Endothelial cell (in vitro differentiated cells): ENCODE data around the gene HIVEP3. TPM values are rescaled to one million over a fixed set of nuclear protein-coding genes. Genes with fewer than 3 reads are reported as not detected.

Experiments
- DNase-seq: peaks from one replicate; pipeline ENCODE4 v3.0.0; 2021; ENCODE audit warnings: low spot score
- H3K27ac Mint-ChIP-seq: one replicate; pipeline ENCODE4 v1.8.0; 2021; ENCODE audit warnings: mixed read lengths, inconsistent platforms; ENCODE audit not compliant: unreplicated experiment
- H3K27me3 Mint-ChIP-seq: one replicate; pipeline ENCODE4 v1.8.0; 2021; ENCODE audit warnings: mild to moderate bottlenecking, moderate library complexity, mixed read lengths, inconsistent platforms; ENCODE audit not compliant: unreplicated experiment
- H3K36me3 Mint-ChIP-seq: one replicate; pipeline ENCODE4 v1.8.0; 2021; ENCODE audit warnings: mild to moderate bottlenecking, low read depth, mixed read lengths, inconsistent platforms; ENCODE audit not compliant: unreplicated experiment
- H3K4me1 Mint-ChIP-seq: one replicate; pipeline ENCODE4 v1.8.0; 2021; ENCODE audit warnings: mild to moderate bottlenecking, mixed read lengths, inconsistent platforms; ENCODE audit not compliant: unreplicated experiment
- H3K4me3 Mint-ChIP-seq: one replicate; pipeline ENCODE4 v1.8.0; 2021; ENCODE audit warnings: mild to moderate bottlenecking, mixed read lengths, inconsistent platforms; ENCODE audit not compliant: unreplicated experiment
- H3K9me3 Mint-ChIP-seq: one replicate; pipeline ENCODE4 v1.8.0; 2021; ENCODE audit warnings: mixed read lengths, inconsistent platforms; ENCODE audit not compliant: unreplicated experiment
- CTCF ChIP-seq: fragments of 200-600 bp; sonication (generic); IDR thresholded peaks from one replicate; pipeline ENCODE4 v1.5.0; 2021; ENCODE audit warnings: antibody characterized with exemption; ENCODE audit not compliant: unreplicated experiment
- total RNA-seq: library from RNA; stranded (reverse); fragmentation: NEBNext Ultra II Directional; extraction: Animal tissue kit (Norgen Biotek cat#: 25700); gene quantifications from one replicate; pipeline ENCODE4 v1.2.1, GENCODE V29; 2021; ENCODE audit not compliant: unreplicated experiment

HIVEP3 gene
- total RNA-seq, 1 donor from 2014 or later, result 8.9 TPM

GRCh38 chr1:41518471-41518870 lies 400.3 kb downstream of the HIVEP3 start:
- Mint-ChIP-seq H3K27me3 (peaks cover 16% of the 10 kb centered on the region), H3K4me3 (no peak overlapping the region), H3K4me1 (peaks cover 18% of the 10 kb centered on the region), H3K36me3 (peaks cover 17% of the 10 kb centered on the region), H3K9me3 (no peaks in the 10 kb centered on the region), H3K27ac (no peak overlapping the region)
- TF ChIP-seq CTCF, result no peak
- no peak for DNase-seq

- H3K27me3 Mint-ChIP-seq, result peaks cover 13% of the 10 kb centered on the region
- no peak overlapping the region for H3K4me3 Mint-ChIP-seq
- H3K9me3 Mint-ChIP-seq, result no peaks in the 10 kb centered on the region
- peaks cover 18% of the 10 kb centered on the region for H3K4me1 Mint-ChIP-seq
- TF ChIP-seq CTCF, result no peak
- H3K36me3 Mint-ChIP-seq, result peaks cover 12% of the 10 kb centered on the region
- DNase-seq, result no peak
- H3K27ac Mint-ChIP-seq, result no peak overlapping the region
Observed at GRCh38 chr1:41517062-41517438, 401.7 kb downstream of the HIVEP3 start.

GRCh38 chr1:41516168-41517061 lies 402.3 kb downstream of the HIVEP3 start:
- H3K27me3 Mint-ChIP-seq, result peaks cover 13% of the 10 kb centered on the region
- H3K4me3 Mint-ChIP-seq, result peak overlapping the region; percentile 59

GRCh38 chr1:41515778-41516167 lies 402.9 kb downstream of the HIVEP3 start:
- no peak for TF ChIP-seq CTCF
- Mint-ChIP-seq H3K27ac (no peak overlapping the region), H3K4me3 (no peak overlapping the region), H3K27me3 (peaks cover 15% of the 10 kb centered on the region), H3K9me3 (no peaks in the 10 kb centered on the region), H3K4me1 (peaks cover 18% of the 10 kb centered on the region), H3K36me3 (peaks cover 17% of the 10 kb centered on the region)
- DNase-seq, result no peak

More at GRCh38 chr1:41516168-41517061, 402.3 kb downstream of the HIVEP3 start:
- H3K27ac Mint-ChIP-seq, result no peak overlapping the region
- TF ChIP-seq CTCF, result peak; percentile 85
- no peaks in the 10 kb centered on the region for H3K9me3 Mint-ChIP-seq
- H3K36me3 Mint-ChIP-seq, result peaks cover 16% of the 10 kb centered on the region
- peaks cover 18% of the 10 kb centered on the region for H3K4me1 Mint-ChIP-seq
- peak; percentile 96 for DNase-seq

- Mint-ChIP-seq H3K4me3 (no peak overlapping the region), H3K4me1 (peaks cover 19% of the 10 kb centered on the region), H3K27me3 (peaks cover 14% of the 10 kb centered on the region), H3K36me3 (peaks cover 17% of the 10 kb centered on the region), H3K27ac (no peak overlapping the region), H3K9me3 (no peaks in the 10 kb centered on the region)
- TF ChIP-seq CTCF, result no peak
- no peak for DNase-seq
Observed at GRCh38 chr1:41515131-41515678, 403.5 kb downstream of the HIVEP3 start.
